Fibroblast of gingiva (primary cell): Measurements from ENCODE around the gene CATSPERE.
"Not testable (repeated sequence)": the region's sequence is repeated elsewhere in the genome, so short reads cannot be mapped to it uniquely, and the experiment has no call there.

Source experiments
- DNase-seq: peaks from one replicate; pipeline ENCODE4 v3.0.0-alpha.2; 2011; ENCODE audit warnings: low read depth

Gene CATSPERE

DNA sequence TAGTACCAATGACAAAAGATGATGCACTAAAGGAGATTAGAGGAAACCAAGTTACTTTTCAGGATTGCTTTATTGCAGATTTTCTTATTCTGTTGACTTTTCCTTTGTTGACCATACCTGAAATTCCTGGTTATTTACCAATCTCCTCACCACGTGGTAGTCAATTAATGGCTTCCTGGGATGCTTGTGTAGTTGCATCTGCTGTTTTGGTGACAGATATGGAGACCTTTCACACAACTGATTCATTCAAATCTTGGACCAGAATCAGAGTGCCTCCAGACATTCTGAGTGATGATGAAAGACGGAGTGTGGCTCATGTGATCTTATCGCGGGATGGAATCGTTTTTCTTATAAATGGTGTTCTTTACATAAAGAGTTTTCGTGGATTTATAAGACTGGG is 91.3 kb downstream of the CATSPERE start:
- DNase-seq: no peak

DNA sequence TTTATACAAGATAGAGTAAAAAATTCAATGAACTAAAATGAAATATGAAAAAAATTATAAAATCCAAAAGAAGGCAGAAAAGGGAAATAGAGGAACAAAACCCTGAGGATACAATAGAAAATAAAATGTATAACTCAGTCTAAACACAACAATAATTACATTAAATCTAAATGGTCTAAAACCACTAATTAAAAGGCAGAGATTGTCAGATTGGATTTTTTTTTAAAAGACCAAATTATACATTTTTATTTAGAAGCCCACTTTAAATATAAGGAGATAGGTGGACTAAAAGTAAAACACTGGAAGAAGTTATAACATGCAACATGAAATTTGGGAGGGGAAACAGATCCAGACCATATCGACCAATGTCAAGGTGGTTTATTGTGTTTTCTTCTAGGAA is 95.2 kb downstream of the CATSPERE start:
- no peak for DNase-seq

DNA sequence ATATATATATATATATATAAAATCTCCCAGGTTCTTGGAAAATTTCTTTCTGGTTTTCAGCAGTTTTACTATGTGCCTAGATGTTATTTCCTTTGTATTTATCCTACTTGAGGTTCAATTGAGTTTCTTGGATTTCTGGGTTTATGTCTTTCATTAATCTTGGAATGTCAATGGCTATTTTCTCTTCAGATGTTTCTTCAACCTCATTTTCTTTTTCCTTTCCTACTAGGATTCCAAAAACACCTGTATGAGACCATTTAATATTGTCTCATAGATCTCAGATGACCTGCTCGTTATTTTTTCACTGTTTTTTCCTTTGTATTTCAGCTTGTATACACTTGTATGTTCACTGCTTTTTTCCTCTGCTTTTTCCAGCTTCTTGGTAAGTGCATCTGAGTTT is 96.5 kb downstream of the CATSPERE start:
- no peak for DNase-seq

DNA sequence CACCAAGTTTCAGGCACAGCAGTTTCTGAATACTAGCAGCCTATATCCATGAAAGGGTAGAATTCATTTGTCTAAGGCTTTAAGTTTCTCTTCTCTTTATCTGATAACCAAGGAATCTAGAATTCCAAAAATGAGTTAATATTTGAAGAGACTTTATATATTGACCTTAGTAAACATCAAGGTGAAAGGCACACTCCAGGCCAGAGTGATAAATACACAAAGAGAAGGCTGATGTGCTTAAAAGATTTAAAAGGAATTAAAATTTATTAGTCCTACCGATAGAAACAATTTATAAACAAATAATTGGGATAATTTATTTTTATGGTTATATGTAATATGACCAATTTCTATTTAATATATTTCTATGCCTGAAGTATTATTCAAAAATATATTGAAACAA is 98.5 kb downstream of the CATSPERE start:
- DNase-seq: no peak

DNA sequence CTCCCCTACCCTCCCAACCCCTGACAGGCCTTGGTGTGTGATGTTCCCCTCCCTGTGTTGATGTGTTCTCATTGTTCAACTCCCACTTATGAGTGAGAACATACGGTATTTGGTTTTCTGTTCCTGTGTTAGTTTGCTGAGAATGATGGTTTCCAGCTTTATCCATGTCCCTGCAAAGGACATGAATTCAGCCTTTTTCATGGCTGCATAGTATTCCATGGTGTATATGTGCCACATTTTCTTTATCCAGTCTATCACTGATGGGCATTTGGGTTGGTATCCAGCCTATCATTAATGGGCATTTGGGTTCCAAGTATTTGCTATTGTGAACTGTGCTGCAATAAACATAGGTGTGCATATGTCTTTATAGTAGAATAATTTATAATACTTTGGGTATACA is 101.8 kb downstream of the CATSPERE start:
- not testable (repeated sequence) for DNase-seq

DNA sequence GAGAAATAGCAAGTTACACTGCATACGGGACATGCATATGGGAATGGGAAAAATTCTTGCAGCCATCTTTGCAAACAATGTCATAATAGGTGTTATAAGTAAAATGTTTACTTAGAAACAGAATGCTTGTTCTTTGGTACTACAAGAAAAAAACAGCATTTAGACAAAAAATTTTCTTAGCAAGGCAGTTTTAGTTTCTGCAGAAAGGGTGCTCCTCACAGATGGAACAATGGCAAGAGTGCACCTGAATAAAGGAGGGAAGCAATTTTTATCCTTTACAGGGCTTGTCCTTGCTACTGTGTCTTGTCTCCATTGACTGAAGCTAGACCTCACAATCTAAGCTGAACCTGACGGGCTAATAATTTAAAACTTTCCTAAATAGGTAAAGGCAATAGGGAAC is 112.7 kb downstream of the CATSPERE start:
- no peak for DNase-seq

DNA sequence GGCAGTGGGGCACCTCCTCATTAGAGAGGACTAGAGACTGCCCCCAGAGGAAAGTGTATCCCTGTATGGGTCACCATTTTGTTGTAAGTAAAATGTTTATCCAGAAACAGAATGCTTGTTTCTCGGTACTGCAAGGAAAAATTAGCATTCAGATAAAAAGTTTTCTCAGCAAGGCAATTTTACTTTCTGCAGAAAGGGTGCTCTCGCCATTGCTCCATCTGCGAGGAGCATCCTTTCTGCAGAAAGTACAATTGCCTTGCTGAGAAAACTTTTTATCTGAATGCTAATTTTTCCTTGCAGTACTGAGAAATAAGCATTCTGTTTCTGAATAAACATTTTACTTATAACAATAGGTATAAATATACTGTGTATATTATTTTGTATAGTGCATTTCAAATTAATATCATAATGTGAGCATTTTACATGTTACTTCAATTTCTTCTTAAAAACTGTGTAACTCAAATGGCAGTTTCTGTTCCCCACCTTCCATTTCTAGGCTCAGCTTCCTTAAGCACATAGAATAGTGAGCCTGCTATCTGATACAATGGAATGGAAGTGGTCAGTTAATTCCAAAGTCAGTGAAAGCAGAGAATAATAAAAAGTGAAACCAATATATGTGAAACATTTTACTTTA is 115.3 kb downstream of the CATSPERE start:
- no peak for DNase-seq

DNA sequence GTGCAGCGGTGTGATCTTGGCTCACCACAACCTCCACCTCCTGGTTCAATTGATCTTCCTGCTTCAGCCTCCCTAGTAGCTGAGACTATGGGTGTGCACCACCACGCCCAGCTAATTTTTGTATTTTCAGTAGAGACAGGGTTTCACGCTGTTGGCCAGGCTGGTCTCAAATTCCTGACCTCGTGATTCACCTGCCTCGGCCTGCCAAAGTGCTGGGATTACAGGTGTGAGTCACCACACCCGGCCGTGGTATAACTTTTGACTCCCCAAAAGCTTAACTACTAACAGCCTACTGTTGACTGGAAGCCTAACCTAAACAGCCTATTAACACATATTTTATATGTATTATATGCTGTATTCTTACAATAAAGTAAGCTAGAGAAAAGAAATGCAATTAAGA is 117.1 kb downstream of the CATSPERE start:
- not testable (repeated sequence) for DNase-seq

DNA sequence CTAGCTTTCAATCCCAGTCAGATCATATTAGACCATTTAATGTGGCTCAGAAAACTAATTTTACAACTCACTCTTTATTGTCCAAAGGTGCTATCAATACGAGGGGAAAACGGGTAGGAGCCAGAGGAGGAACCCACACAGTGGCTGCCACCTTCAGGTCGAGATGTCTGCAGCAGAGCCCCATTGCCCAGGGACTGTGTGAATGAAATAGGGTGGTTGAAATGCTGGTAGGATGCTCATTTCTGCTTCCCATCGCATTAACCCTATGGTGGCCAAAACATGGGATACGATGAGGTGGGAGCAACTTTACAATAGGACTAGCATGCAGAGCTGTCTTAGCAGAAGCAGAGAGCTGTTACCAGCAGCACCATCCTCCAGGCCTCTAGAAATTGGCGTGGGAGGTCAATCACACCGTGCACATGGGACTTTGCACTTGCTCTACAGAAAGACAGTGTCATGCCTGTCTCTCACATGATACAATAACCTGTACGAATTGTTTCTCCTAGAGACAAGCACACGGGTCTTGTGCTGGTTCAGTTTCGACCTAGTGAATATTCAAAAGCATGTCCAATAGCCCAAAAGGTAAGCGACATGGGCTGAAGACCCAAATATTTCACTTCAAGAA is 122.4 kb downstream of the CATSPERE start:
- DNase-seq: no peak

DNA sequence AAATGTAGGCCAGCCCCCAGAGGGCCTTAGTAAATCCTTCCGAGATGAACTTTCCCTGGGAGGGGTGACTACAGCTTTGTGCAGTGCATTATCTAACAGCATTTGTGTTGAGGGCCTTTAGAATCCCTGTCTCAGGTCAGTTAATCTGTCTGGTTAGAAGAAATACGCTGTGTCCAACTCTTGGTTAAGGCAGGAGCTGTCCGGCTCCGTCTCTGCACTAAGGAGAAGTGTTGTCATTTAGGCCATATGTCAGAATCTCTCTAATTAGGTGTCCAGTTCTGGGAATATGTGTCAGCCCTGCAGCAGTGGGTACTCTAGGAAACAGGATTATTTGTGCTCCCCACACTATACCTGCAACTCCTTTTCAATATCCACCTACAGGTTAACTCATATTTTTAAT is 124.8 kb downstream of the CATSPERE start:
- DNase-seq: no peak

DNA sequence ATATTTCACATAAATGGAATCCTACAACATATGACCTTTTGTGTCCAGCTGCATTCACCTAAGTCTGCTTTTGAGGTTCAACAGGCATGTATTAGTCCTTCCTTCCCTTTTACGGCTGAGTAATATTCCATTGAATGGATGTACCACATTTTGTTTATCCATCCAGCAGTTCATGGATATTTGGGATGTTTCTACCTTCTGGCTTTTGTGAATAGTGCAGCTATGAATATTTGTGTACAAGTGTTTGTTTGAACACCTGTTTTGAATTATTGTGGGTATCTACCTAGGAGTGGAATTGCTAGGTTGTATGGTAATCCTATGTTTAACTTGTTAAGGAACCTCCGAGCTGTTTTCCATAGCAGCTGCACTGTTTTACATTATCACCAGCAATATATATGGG is 129.6 kb downstream of the CATSPERE start:
- DNase-seq: no peak

DNA sequence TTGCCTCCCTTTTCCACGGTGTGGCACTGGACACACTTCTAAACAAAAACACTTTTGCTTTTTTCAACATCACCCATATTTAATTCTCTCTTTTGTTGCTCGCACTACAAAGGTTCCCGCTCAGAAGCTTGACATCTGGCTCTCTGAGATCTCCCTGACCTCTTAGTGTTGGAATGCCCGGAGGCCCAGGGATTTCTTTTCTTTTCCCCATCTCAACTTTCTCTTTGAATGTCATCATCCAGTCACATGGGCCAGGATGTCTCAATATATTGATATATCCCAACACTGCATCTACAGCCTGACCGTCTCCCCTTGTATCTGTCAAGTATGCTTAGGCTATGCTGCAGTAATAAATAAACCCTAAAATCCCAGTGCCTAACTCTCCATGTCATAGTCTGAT is 137.5 kb downstream of the CATSPERE start:
- no peak for DNase-seq

DNA sequence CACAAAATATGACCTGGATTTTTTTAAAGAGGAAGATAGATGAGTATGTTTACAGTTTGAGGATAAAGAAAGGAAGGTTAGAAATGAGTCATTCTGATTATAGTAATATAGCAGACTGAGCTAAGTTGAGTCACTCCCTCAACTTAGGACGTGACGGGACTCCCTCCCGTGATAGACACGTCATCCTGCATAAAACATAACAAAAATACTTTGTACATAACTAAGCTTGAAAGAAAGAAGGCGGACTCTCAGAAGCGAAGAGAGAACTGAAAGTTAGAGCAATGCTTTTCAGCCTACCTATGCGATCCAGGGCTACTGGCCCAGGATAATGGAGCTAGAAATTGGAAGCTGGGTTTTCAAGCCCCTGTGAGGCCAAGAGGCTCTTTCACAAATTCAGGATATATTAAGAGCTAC is 138.9 kb downstream of the CATSPERE start:
- peak; percentile 85 for DNase-seq

DNA sequence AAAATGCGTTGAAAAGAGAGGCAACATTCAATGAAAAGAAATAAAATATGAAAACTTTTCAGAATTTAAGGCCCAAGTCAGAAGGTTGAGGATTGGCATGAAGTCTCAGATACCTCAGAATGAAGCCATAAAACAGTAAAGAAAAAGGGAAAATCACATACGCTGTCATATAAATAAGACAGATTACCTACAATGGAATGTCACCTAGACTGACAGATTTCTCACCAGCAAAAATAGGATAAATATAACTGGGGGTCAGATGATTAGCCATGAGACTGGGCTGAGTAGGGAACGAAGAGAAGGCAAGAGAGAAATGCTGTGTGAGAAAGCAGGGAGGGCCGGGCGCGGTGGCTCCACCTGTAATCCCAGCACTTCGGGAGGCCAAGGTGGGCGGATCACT is 140.3 kb downstream of the CATSPERE start:
- no peak for DNase-seq

DNA sequence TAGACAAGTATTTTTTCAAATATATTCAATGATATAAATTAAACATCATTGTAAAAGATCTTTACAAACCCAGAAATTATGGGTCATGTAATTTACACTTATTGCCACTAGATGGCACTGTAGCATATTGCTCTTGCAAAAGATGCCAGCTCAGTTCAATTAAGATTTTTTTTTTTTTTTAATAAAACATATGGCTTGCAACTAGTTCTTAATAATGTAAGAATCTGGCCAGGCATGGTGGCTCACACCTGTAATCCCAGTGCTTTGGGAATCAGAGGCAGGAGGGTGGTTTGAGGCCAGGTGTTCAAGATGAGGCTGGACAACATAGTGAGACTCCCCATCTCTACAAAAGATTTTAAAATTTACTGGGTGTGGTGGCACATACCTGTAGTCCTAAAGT is 142.4 kb downstream of the CATSPERE start:
- peak; percentile 16 for DNase-seq

DNA sequence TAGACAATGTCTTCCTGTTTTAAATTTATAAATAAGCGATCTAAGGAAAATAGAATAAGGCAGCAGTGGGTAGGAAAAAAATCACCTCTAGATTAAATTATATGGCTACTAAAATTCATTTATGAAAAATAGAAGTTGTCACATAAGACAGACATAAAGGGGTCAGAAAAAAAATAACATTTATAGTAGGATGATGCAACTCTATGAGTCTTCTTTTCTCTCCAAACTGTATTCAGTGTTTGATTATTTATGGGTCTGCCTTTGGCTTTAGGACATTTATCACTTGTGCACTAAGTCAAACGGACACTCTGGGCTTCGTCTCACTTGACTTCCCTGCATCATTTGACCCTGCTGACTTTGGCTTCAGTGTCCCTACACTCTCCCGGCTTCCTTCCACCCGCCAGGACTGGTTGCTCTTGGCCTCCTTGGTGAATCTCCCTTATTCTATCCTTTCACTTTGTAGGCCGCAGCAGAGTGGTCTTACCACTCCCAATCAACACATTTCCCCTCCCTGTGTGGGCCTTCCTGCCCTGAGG is 144.8 kb downstream of the CATSPERE start:
- DNase-seq: no peak

DNA sequence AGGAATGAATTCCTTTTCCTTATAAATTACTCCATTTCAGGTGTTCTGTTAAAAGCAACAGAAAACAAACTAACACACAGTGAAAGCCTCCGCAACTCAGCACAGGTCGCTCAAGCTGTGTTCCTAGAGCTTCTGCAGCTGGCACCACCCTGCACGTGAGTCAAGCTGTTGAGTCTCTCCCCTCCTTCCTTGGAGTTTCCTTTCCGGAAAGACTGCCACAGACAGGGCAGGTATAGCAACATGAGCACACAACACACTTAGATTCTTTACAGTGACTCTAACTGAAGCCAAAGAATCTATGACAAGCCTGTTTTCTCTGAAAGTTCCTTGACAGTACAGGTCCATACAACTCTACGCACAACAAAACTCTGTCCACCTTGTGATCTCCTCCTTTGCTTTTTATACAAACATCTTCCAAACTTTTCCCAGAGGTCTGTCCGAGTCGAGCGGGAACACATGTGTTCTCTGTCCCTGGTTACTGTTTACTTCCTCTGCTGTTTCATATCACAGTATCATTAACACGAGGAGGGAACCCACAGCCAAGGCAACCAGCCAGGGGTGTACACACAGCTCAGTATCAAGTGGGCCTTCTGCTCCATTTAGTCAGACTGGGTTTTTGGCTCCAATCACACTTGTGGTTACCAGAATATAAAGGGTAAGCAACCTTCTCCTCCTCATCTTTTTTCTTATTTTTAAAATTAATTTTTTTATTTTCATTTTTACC is 153.2 kb downstream of the CATSPERE start:
- no peak for DNase-seq

DNA sequence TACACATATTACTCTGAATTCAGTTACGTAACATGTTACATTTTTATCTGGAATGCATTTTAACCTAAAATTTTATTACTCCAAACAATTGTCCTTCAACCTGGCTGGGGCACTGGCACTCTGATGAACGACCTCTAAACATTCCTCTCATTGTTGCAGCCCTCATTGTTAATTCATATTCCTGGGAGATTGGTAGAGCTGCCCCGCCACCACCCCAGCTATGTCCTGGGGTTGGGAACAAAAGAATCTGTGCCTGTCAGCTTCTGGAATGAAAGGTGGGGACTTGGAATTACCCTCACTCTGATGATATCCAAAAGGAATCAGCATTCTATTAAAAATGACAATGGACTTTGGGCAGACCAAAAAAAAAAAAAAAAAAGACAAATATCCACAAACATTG is 153.8 kb downstream of the CATSPERE start:
- DNase-seq: no peak

DNA sequence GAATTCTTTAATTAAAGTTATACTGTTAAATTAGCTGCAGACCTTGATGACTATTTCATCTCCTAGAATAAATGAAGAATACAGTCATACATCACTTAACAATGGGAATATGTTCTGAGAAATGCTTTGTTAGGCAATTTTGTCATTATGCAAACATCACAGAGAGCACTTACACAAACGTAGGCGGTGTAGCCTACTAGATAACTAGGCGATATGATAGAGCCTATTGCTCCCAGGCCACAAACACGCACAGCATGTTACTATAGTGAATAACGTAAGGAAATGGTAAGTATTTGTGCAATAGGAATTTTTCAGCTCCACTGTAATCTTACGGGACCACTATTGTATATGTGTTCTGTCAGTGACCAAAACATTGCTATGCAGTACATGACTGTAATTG is 154.2 kb downstream of the CATSPERE start:
- DNase-seq: no peak

DNA sequence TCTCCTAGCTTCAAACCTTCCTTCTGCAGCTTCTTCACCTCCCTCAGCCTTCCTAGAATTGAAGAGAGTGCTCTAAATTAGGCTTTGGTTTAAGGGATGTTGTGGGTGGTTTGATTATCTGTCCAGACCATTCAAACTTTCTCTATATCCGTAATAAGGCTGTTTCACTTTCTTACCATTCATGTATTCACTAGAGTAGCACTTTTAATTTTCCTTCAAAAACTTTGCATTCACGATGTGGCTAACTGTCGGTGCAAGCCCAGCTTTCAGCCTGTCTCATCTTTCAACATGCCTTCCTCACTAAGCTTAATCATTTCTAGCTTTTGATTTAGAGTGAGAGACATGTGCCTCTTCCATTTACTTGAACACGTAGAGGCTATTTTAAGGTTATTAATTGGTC is 165.6 kb downstream of the CATSPERE start:
- no peak for DNase-seq

DNA sequence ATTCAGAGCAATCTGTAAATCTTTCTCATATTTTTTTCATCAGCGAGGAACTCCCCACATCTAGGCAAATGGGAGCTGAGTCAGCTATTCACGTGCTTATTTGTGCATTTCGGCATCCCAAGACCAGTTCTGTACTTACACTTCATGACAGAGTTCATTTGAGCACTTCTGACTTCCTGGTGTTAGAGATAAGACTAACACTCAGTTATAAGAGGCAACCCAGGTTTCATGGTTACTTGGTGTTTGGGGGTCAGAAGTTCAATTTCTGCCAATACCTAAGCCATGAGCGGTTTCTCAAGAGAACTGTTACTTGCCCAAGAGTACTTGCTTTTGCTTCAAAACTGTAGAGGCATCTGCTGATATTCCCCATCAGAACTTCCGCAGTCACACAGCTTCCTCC is 167.7 kb downstream of the CATSPERE start:
- no peak for DNase-seq

DNA sequence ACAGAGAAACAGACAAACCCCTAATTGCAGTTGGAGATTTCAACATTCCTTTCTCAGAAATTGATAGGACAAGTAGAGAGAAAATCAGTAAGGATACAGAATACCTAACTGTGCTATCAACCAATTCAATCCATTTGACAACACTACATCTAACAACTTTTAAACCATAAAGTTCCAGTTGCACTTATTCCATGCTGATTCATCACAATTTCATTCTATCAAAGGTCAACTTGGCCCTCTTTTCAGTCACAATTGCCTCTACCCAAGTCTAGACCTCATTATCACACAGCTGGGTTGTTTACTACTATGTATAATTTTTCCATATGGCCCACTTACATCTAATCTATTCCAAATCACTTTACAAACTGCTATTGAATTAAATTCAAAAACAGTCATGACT is 172.1 kb downstream of the CATSPERE start:
- no peak for DNase-seq

DNA sequence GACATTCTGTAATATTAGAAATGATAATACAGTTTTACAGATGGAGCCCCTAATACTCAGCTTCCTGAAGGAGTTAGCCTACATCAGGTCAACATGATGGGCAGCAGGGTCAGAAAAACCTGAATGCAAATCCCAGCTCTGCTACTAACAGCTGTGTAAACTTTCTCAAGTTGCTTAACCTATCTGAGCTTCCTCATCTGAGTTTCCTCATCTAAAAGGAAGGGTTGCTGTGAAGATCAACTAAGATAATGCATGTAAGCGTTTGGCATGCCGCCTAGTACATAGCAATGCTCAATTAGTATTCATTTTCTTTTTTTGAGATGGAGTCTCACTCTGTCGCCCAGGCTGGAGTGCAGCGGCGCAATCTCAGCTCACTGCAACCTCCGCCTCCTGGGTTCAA is 173.5 kb downstream of the CATSPERE start:
- DNase-seq: no peak
